ENCODE results near the gene SH3RF2.
"Not testable (repeated sequence)": the region's sequence is repeated elsewhere in the genome, so short reads cannot be mapped to it uniquely, and the experiment has no call there.

Gene SH3RF2

DNA sequence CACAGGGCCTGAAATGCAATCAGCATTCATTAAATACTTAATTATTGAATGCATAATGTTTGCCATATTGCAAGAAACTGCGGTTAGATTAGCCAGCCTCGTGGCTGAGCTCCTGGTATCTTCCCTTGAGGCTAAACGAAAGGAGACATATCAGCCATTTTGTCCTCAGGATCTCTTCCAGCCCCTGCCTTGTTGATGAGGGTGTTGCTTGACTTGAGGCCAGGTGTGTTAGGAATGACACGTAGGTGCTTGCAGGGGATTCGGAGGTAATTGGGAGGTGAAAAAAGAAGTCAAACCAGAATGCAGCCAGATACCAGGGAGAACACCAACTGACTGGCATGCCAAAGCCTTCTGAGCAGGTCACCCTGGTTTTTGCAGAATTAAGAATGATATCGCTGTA is 12.5 kb downstream of the SH3RF2 start:
- no peak overlapping the region for H3K27ac ChIP-seq
- TF ChIP-seq, protein P1, sequence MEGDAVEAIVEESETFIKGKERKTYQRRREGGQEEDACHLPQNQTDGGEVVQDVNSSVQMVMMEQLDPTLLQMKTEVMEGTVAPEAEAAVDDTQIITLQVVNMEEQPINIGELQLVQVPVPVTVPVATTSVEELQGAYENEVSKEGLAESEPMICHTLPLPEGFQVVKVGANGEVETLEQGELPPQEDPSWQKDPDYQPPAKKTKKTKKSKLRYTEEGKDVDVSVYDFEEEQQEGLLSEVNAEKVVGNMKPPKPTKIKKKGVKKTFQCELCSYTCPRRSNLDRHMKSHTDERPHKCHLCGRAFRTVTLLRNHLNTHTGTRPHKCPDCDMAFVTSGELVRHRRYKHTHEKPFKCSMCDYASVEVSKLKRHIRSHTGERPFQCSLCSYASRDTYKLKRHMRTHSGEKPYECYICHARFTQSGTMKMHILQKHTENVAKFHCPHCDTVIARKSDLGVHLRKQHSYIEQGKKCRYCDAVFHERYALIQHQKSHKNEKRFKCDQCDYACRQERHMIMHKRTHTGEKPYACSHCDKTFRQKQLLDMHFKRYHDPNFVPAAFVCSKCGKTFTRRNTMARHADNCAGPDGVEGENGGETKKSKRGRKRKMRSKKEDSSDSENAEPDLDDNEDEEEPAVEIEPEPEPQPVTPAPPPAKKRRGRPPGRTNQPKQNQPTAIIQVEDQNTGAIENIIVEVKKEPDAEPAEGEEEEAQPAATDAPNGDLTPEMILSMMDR (conservative IDR thresholded peaks at IDR 0.05; ENCODE audit: low read depth): no peak
- POLR2A ChIA-PET (ENCODE audit: low non-redundant PET): no interaction called here
- CTCF ChIA-PET: no interaction called here
- DNase-seq (ENCODE audit: low spot score): no peak

DNA sequence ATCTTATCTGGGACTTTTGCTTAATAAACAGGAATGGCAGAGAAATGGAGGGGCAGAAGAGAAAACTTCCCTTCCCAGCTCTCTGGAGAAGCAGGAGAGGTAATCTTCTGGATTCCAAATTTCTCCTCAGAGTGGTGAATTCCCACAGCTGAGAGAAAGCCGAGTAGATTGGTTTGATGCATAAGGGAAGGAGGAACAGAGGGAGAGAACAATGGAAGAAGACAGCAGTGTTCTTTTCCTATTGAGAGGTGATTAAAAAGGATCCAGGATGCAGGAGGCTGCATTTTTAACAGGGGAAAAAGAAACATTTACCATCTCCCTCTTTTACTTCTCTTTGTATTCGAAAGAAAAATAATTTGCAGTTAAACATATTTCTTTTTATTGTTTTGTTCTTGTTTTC is 13.1 kb downstream of the SH3RF2 start:
- TF ChIP-seq, protein P1 (conservative IDR thresholded peaks at IDR 0.05; ENCODE audit: low read depth): no peak
- POLR2A ChIA-PET (ENCODE audit: low non-redundant PET): no interaction called here
- no peak for DNase-seq (ENCODE audit: low spot score)
- no peak overlapping the region for H3K27ac ChIP-seq
- CTCF ChIA-PET: no interaction called here

DNA sequence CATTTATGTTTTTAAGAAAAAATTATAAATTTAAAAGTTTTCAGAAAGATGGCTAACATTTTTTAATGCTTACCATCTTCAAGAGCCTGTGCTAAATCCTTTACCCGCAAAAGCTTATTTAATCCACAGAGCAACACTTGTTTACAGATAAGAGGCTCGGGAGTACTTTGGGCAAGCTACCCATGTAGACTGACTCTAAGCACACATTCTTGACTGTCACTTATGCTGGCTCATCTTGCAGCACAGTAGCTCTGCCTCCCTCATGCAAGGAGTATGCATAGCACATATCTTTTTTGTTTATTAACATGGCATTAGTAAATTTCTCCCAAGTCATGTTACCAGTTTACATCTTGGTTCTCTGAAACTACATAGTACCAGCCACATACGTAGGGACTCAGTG is 14.7 kb downstream of the SH3RF2 start:
- DNase-seq (ENCODE audit: low spot score): no peak
- no peak overlapping the region for H3K27ac ChIP-seq
- ChIA-PET POLR2A (ENCODE audit: low non-redundant PET) (no interaction called here), CTCF (no interaction called here)
- TF ChIP-seq, protein P1 (conservative IDR thresholded peaks at IDR 0.05; ENCODE audit: low read depth): no peak

DNA sequence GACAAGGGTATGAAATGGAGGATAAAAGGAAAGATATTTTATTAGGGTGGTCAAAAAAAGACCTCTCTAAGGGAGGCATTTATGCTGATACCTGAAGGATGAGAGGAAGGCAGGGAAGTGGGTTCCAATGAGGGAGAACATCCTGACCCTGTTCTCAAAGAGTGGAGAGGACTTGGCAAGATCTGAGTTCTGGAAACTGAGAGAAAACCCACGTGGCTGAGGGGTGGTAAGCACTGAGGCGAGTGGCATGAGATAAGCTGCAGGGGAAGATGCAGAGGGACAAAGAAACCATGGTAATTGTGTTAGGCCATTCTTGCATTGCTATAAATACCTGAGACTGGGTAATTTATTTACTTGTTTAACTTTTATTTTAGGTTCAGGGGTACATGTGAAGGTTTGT is 16.8 kb downstream of the SH3RF2 start:
- CTCF ChIA-PET: no interaction called here

DNA sequence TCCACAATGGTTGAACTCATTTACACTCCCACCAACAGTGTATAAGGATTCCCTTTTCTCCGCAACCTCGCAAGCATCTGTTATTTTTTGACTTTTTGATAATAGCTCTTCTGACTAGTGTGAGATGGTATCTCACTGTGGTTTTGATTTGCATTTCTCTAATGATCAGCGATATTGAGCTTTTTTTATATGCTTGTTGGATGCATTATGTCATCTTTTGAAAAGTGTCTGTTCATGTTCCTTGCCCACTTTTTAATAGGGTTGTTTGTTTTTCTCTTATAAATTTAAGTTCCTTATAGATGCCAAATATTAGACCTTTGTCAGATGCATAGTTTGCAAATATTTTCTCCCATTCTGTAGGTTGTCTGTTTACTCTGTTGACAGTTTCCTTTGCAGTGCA is 17.8 kb downstream of the SH3RF2 start:
- DNase-seq (ENCODE audit: low spot score); H3K27ac ChIP-seq; POLR2A ChIA-PET (ENCODE audit: low non-redundant PET): not testable (repeated sequence)
- CTCF ChIA-PET: interaction anchor here (0.7 kb wide), 2 partner anchors 87 to 1784 kb away, joined by 3 read pairs; partner anchors contain the start of gene YIPF5

More for the DNA sequence above, 16.8 kb downstream of the SH3RF2 start:
- POLR2A ChIA-PET (ENCODE audit: low non-redundant PET): no interaction called here
- DNase-seq (ENCODE audit: low spot score): no peak
- H3K27ac ChIP-seq: no peak overlapping the region
- TF ChIP-seq, protein P1 (conservative IDR thresholded peaks at IDR 0.05; ENCODE audit: low read depth): no peak

DNA sequence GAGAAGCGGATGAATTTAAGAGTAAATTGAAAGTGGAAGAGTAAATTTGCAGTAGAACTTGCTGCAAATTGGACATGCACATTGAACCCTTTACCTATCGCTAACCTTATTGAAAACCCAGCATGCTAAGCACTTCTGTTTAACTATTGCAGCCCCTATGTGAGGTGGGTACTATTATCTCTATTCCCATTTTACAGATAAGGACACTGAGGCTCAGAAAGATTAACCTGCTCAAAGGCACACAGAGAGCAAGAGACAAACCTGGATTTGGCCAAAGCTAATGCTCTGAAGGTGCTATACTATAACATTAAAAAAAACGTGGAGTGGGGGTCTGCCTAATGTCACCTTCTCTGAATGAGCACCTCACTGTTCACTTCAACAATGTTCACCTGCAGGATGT is 21.0 kb downstream of the SH3RF2 start:
- POLR2A ChIA-PET (ENCODE audit: low non-redundant PET): no interaction called here
- H3K27ac ChIP-seq: no peak overlapping the region
- TF ChIP-seq, protein P1 (conservative IDR thresholded peaks at IDR 0.05; ENCODE audit: low read depth): no peak
- DNase-seq (ENCODE audit: low spot score): no peak
- CTCF ChIA-PET: no interaction called here

DNA sequence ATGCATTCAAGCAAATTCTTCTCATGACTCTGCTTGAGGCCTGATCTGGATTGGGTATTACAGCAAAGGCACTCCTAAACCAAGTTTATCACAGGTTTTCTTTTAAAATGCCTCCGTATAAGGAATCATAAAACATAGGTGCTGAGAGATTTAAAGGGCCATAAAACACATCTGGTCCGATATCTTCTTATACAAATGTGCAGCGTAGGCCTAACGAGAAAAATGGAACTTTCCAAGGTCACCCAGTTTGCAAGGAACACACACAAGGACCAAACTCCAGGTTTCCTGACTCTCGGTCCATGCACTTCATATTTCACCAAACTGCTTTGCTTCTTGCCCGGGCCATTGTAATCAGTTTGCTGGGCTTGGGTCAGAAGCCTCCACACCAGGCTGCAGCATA is 22.1 kb downstream of the SH3RF2 start:
- no peak overlapping the region for H3K27ac ChIP-seq
- CTCF ChIA-PET: no interaction called here
- POLR2A ChIA-PET (ENCODE audit: low non-redundant PET): no interaction called here
- TF ChIP-seq, protein P1 (conservative IDR thresholded peaks at IDR 0.05; ENCODE audit: low read depth): no peak
- DNase-seq (ENCODE audit: low spot score): no peak

Measured in RWPE1 (cell line).